ENCODE measurements around the gene MAP2K7.
"Not testable (repeated sequence)": the region's sequence is repeated elsewhere in the genome, so short reads cannot be mapped to it uniquely, and the experiment has no call there.

MAP2K7 gene

GRCh38 chr19:7908742-7909461, 5.2 kb downstream of the MAP2K7 start:
- no peak for DNase-seq

GRCh38 chr19:7909471-7910067, 5.9 kb downstream of the MAP2K7 start:
- no peak for DNase-seq

- no peak for DNase-seq
Observed at GRCh38 chr19:7910321-7911161, 6.9 kb downstream of the MAP2K7 start.

- DNase-seq, result no peak
Observed at GRCh38 chr19:7911508-7912143, 7.9 kb downstream of the MAP2K7 start.

- no peak for DNase-seq
Observed at GRCh38 chr19:7912144-7912696, 8.5 kb downstream of the MAP2K7 start.

DNA sequence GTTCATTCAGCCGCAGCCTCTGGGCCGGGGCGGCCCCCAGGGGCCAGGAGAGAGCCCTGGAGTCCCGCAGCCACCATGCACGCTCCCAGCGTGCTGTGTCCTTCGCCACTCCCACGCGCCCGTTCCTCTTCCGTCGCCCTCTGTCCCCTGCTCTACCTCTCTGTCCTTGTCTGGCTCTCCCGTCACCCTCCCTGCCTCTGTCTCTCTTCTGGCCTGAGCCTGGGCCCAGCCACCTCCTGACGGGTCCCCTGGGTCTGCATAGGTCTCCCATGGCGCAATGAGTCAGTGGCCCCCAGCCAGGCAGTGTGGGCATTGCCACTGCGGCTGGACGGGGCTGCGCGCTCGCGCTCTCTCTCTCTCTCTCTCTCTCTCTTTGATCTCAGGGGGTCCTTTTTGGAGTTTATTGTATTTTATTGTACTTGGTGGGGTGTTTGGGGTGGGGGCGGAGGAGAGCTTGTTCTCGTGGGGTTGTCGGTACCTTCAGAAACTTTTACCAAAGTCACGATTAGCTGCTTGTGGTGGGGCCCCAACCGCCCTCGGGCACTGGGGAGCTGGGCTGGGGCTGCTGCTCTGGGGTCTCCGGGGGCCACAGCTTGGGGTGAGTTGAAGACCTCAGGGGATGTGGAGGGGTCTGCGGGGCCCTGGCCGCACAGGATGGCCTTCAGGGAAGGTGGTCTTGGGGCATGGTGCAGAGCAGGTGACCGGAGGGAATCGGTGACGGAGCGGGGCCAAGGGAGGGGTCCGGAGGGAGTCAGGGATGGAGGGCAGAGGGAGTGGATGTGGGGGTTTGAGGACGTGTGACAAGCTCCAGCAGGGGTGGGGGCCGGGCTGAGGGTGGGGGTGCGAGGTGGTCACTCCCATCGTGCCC, 9.3 kb downstream of the MAP2K7 start:
- no peak for DNase-seq

- no peak for DNase-seq
Observed at GRCh38 chr19:7913652-7914051, 10.0 kb downstream of the MAP2K7 start.

DNA sequence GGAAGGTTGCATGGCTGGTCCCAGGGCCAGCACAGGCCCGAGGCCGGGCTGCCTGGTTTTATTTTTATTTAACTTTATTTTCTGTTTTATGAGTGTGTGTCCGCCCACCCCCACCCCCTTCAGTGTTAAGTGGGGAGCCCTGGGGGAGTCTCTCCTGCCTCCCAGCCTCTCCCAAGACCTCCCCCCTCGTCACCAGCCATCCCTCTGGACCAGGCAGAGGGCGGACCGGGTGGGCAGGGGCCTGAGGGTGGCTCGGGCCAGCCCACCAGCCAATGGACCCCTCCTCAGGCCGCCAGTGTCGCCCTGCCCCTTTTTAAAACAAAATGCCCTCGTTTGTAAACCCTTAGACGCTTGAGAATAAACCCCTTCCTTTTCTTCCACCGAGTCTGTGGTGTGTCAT, 10.4 kb downstream of the MAP2K7 start:
- no peak for DNase-seq

GRCh38 chr19:7914598-7915045, 10.9 kb downstream of the MAP2K7 start, which contains the start of gene TGFBR3L:
TGFBR3L (plus strand) TSS chr19:7914830.
- DNase-seq, result no peak

DNA sequence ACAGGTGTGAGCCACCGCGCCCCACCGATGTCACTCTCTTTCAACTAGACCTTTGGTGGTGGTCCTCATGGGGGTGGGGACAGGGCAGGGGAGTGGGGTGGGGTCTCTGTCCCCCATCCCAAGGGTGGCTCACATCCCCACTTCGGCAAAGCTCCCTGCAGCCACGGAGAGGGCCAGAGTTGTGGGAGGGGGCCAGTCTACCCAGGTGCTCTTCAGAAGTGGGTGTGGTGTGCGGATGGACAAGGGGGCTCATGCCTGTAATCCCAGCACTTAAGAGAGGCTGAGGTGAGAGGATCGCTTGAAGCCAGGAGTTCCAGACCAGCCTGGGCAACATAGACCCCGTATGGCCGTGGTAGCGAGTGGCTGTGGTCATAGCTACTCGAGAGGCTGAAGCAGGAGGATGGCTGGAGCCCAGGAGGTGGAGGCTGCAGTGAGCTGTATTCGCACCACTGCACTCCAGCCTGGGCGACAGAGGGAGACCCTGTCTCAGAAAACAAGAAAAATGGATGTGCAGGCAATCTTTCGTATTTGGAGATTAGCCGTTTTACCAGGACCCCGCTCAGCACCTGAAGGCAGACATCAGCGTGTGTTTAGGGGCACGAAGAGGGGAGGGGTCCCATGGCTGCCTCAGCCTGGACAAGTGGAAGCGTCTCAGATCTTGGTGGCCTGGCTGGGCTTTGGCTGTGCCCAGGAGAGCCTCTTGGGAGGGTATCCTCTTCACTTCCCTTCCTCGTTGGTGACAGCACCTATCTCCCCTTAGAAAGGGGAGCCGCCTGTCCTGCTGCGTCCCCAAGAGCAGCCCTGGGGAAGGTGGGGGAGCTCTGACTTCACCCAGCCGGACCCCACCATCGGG, 11.8 kb downstream of the MAP2K7 start:
- no peak for DNase-seq

- no peak for DNase-seq
Observed at GRCh38 chr19:7916103-7916954, 12.7 kb downstream of the MAP2K7 start.

DNA sequence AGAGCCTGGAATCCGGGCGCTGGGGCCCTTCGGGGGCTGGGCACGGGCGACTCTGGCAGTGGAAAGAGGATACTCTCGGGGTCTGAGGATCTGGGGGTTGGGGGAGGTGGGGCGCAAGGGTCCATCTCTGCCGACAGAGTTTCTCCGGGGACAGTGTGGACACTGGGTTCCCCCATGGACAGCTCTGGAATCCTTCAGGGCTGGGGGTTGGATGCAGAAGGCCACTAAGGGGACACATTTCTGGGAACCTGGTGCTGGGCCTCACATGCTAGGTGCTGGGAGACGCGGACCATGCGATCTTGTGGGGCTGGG, 13.2 kb downstream of the MAP2K7 start:
- DNase-seq, result no peak

DNA sequence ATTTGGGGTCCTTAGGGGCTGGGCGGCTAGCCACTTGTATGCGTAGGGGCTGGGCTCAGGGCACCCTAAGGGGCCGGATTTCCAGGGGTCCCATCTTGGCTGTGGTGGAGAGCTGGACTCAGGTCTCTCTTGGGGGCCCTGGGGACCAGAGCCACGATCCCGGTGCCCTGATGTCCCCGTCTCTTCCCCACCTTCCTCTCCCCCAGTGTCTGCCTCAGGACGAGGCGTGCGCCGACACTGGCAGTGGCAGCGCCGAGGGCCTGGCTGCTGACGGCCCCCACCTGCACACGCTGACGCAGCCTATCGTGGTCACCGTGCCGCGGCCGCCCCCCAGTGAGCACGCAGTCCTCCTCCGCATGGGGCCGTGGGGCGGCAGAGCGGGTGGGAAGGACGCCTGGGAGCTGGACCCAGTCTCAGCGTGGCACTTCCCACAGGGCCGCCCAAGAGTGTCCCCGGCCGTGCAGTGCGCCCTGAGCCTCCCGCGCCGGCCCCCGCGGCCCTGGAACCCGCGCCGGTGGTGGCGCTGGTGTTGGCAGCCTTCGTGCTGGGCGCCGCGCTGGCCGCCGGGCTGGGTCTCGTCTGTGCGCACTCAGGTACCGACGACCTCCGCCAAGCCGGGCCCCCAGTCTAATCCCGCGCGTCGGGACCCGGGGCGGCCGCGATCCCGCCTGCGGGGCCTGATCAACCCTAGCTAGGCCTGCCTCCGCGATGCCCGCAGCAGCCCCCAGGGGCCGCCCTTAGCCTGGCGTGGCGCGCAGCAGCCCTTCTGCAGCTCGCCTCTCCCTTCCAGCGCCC, 13.8 kb downstream of the MAP2K7 start:
- no peak for DNase-seq

DNA sequence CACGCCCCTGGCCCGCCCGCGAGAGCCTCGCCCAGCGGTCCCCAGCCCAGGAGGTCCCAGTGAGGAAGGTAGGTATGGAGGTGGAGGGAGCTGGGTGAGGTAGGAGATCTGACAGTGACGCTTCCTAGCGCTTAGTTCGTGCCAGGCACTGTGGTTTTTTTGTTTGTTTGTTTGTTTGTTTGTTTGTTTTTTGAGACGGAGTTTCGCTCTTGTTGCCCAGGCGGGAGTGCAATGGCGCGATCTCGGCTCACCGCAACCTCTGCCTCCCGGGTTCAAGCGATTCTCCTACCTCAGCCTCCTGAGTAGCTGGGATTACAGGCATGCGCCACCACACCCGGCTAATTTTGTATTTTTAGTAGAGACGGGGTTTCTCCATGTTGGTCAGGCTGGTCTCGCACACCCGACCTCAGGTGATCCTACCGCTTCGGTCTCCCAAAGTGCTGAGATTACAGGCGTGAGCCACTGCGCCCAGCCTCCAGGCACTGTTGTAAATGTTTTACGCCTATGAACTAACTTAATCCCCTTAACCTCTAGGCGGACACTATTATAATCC, 14.5 kb downstream of the MAP2K7 start:
- not testable (repeated sequence) for DNase-seq

GRCh38 chr19:7918615-7919421, 15.1 kb downstream of the MAP2K7 start:
- DNase-seq, result no peak

DNA sequence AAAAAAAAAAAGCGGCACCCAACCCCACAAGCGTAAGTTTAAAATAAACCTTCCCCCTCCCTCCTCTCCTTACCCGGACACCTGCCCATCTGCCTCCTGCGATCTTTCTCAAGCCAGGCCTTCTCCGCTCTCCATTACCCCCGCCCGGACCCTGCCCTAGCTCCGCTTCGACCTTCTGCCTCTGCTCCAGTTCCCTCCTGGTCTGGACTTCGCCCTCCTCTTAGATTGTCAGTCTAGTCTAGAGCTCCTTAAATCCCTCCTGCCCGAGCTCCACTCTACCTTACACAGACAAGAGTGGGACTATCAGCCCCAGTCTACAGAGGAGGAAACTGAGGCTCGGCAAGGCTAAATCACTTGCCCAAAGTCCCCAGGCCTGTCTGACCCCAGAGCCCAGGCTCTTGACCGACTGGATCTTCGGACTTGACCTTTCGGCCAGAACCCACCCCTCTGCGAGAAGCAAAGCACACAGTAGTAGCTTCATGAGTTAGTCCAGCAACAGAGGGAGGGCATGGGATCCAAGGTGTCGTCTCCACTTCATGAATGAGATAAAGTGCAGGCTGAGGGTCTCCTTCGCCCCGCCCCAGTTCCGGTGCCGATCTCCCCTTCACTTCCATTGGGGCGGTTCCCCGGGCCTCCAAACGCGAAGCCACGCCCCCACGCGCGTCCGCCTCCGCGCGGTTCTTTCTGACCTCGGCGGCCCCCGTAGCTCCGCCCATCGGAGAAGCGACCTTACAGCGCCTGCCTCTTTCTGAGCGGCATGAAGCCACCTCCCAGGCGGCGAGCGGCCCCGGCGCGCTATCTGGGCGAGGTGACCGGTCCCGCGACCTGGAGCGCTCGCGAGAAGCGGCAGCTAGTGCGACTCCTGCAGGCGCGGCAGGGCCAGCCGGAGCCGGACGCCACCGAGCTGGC, 16.2 kb downstream of the MAP2K7 start, which contains the start of gene SNAPC2:
TSS of gene SNAPC2 (plus strand) at position 729 of the 909 bp plus-strand sequence. CDS start at position 758, 29 bp downstream.
- peak; percentile 86 for DNase-seq

Data from NCI-H2227 treated with DMSO at 0.1 percent for 48 hours (cell line).